Ishikawa (cell line): Measurements from ENCODE around the gene ATG5.

Source experiments
- CREB1 ChIP-seq: IDR thresholded peaks from 2 replicates; pipeline ENCODE4 v1.6.1; 2012; ENCODE audit warnings: low read depth
- EGR1 ChIP-seq: IDR thresholded peaks from 2 replicates; pipeline ENCODE4 v1.6.1; 2012
- FOXM1 ChIP-seq: IDR thresholded peaks from 2 replicates; pipeline ENCODE4 v1.6.1; 2012; ENCODE audit warnings: low read depth, borderline replicate concordance
- TEAD4 ChIP-seq: IDR thresholded peaks from 2 replicates; pipeline ENCODE4 v1.6.1; 2012
- TF ChIP-seq, protein P1 (sequence below): IDR thresholded peaks from 2 replicates; pipeline ENCODE4 v1.6.1; 2012

- TF ChIP-seq TEAD4 (no peak), EGR1 (no peak), CREB1 (no peak), FOXM1 (no peak)
- TF ChIP-seq, protein P1, sequence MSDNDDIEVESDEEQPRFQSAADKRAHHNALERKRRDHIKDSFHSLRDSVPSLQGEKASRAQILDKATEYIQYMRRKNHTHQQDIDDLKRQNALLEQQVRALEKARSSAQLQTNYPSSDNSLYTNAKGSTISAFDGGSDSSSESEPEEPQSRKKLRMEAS, result no peak
Measured at GRCh38 chr6:106318851-106319250, 6.7 kb downstream of the ATG5 start.
